ENCODE results near the gene ATL2.

Gene ATL2

GRCh38 chr2:38377050-38377828 is at the start of gene ATL2:
TSS of gene ATL2 (minus strand) at chr2:38377273. CDS start at chr2:38377260, 13 bp downstream.
- TF ChIP-seq, protein P1, sequence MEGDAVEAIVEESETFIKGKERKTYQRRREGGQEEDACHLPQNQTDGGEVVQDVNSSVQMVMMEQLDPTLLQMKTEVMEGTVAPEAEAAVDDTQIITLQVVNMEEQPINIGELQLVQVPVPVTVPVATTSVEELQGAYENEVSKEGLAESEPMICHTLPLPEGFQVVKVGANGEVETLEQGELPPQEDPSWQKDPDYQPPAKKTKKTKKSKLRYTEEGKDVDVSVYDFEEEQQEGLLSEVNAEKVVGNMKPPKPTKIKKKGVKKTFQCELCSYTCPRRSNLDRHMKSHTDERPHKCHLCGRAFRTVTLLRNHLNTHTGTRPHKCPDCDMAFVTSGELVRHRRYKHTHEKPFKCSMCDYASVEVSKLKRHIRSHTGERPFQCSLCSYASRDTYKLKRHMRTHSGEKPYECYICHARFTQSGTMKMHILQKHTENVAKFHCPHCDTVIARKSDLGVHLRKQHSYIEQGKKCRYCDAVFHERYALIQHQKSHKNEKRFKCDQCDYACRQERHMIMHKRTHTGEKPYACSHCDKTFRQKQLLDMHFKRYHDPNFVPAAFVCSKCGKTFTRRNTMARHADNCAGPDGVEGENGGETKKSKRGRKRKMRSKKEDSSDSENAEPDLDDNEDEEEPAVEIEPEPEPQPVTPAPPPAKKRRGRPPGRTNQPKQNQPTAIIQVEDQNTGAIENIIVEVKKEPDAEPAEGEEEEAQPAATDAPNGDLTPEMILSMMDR (IDR thresholded peaks at IDR 0.05): no peak

GRCh38 chr2:38423763-38424162 is 46.7 kb upstream of the ATL2 start:
- TF ChIP-seq, protein P1 (IDR thresholded peaks at IDR 0.05): no peak

GRCh38 chr2:38421274-38422056 is 44.4 kb upstream of the ATL2 start:
- TF ChIP-seq, protein P1 (IDR thresholded peaks at IDR 0.05): no peak

- TF ChIP-seq, protein P1 (IDR thresholded peaks at IDR 0.05): no peak
Observed at GRCh38 chr2:38419499-38419898, 42.4 kb upstream of the ATL2 start.

DNA sequence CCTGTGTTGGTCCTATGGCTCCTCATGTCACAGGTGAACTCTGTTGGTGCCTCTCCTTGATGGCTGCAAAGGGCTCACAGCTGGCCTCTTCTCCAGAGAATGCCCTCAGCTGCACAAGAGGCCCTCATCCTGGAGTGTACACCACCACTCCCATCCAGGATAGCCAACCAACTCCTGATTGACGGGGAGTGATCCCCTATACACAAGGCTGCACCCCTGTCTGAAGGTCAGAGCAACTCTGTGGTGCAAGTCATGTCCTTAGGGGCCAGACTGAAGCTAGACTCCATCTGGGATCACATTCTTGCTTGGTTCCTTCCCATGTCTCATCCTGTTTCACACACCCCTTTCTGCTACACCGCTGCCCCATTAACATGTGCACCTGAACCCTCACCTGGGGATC is 41.7 kb upstream of the ATL2 start:
- TF ChIP-seq, protein P1 (IDR thresholded peaks at IDR 0.05): no peak

DNA sequence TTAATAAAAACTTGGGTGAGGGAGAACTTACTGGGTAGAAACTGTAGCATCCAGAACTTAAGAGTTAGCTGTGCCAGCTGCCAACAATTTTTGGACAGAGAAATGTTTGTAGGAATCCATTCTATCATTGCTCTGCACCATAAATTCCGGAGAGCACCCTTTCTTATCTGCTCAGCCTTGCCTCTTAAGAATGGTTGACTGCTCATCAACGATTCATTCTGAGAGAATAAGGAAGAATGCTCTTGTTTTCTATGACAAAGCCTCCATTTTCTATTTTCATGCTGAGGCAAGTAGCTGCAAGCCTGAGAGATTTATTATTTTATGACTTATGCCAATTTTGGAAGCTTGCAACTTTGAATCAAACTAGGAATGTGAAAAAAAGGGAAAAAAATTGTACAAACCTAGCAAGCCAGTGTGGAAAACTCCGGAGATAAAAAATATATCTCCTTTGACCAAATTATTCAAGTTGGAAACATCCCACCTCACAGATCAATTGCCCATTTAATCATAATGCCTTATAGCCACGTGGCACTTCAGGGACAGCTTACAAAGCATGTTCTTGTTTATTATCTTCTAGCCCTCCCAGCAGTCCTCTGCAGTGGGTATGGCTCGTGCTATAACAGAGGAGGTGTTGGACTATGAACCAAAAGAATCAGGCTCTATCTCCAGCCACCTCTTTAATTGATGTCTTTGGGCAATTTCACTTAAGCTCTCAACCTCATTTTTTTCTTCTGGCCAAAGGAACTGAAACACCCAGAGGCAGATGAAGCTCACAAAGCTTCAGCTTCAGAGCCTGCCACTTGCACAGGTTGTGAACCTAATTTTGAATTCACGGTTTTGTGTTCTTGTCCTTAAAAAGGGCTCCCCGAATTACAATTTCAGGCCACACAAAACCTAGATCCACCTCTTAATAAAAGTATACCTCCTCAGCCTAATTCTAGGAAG is 40.9 kb upstream of the ATL2 start:
- TF ChIP-seq, protein P1 (IDR thresholded peaks at IDR 0.05): no peak

Measured in LNCAP (cell line).